DOHH2 (cell line): ENCODE measurements around the gene HPSE2.

ENCODE experiments used
- EZH2phosphoT487 ChIP-seq: fragments of 200-600 bp; sonication (generic); IDR thresholded peaks from 2 replicates; pipeline ENCODE4 v1.6.1; 2017; ENCODE audit warnings: borderline replicate concordance, mild to moderate bottlenecking, antibody characterized with exemption, low read length, moderate library complexity, mixed read lengths
- TF ChIP-seq, protein P1 (sequence below): fragments of 200-600 bp; sonication (generic); IDR thresholded peaks from one replicate; pipeline ENCODE4 v1.5.1; 2014; ENCODE audit warnings: antibody characterized with exemption, mild to moderate bottlenecking, low read depth, low read length; ENCODE audit not compliant: poor library complexity, severe bottlenecking

DNA sequence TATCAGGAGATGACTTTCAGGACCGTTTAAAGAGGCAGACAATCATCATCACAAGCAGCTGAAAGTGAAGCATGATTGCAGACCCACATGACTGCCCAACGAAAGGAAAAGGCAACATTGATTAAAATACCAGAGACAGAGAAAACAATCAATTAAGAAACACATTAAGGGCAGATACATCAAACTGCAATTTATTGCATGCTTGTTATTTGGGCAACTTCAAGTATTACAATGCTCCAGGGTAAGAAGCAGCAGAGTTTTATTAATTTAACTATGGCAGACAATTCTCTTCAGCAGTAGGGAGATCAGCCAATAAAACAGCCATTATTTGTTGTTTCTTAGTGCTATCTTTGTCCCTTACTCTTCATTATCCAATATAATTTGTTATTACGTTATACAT, 421.2 kb downstream of the HPSE2 start:
- TF ChIP-seq, protein P1, sequence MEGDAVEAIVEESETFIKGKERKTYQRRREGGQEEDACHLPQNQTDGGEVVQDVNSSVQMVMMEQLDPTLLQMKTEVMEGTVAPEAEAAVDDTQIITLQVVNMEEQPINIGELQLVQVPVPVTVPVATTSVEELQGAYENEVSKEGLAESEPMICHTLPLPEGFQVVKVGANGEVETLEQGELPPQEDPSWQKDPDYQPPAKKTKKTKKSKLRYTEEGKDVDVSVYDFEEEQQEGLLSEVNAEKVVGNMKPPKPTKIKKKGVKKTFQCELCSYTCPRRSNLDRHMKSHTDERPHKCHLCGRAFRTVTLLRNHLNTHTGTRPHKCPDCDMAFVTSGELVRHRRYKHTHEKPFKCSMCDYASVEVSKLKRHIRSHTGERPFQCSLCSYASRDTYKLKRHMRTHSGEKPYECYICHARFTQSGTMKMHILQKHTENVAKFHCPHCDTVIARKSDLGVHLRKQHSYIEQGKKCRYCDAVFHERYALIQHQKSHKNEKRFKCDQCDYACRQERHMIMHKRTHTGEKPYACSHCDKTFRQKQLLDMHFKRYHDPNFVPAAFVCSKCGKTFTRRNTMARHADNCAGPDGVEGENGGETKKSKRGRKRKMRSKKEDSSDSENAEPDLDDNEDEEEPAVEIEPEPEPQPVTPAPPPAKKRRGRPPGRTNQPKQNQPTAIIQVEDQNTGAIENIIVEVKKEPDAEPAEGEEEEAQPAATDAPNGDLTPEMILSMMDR, result no peak
- no peak for TF ChIP-seq EZH2phosphoT487
